Lower leg skin (tissue), 4 donors: ENCODE results near the gene PSD4. TPM values are rescaled to one million over a fixed set of nuclear protein-coding genes. Genes with fewer than 3 reads are reported as not detected.

Source experiments
- DNase-seq, 2 donors: peaks; one replicate each; pipeline ENCODE4 v3.0.0-alpha.2; 2019; ENCODE audit warnings: low spot score in 2 of 2
- H3K4me3 ChIP-seq: fragments of 200-600 bp; sonication (generic); 2 replicates; pipeline ENCODE4 v1.5.1; 2017; ENCODE audit warnings: mild to moderate bottlenecking, low read depth; ENCODE audit not compliant: poor library complexity, severe bottlenecking
- CTCF ChIP-seq, 3 donors: fragments of 450-650 bp; IDR thresholded peaks; one replicate each; pipeline ENCODE4 v1.5.1; 2016; ENCODE audit warnings: antibody characterized with exemption in 3 of 3, mild to moderate bottlenecking in 3 of 3, moderate library complexity in 2 of 3
- POLR2A ChIP-seq, 2 donors: fragments of 450-650 bp; IDR thresholded peaks; one replicate each; pipeline ENCODE4 v1.6.1; 2016 to 2017; ENCODE audit warnings: antibody characterized with exemption in 2 of 2, mild to moderate bottlenecking in 1 of 2, moderate library complexity in 1 of 2
- WGBS, 2 donors: methylation state at CpG; one replicate each; pipeline ENCODE4 v1.1.5; 2018; 5-methylcytosine and 5-hydroxymethylcytosine counted together
- intact Hi-C: fragments of 100-400 bp; cut with DNase I; formaldehyde crosslinking; loops from one replicate; pipeline ENCODE4 v1.15.0; 2023; ENCODE audit warnings: low total_unique reads
- total RNA-seq, 4 donors: library from RNA; depleted of rRNA; stranded (reverse); fragments of >200 nt; gene quantifications; one replicate each; pipeline ENCODE4 v1.1.0, GENCODE V29; 2016

Gene PSD4
- total RNA-seq, 4 donors from 2014 or later, result 58.1 to 99.2 (median 87.6) TPM

GRCh38 chr2:113198048-113198789 lies 24.4 kb downstream of the PSD4 start:
- no peak overlapping the region for H3K4me3 ChIP-seq
- intact Hi-C loops, result loop anchor here (5.0 kb wide), 2 partner anchors 61 to 116 kb away; no protein-coding TSS in a partner anchor
- DNase-seq, result no peak
- no peak for TF ChIP-seq CTCF (IDR thresholded peaks at IDR 0.05)
- no peak for TF ChIP-seq POLR2A (IDR thresholded peaks at IDR 0.05)
- WGBS, 2 donors, result 61 to 77% methylated on average over 24 to 28 of the region's 32 CpGs

- DNase-seq, result peak; percentile 77 to 96
- WGBS, 2 donors, result 1 to 11% methylated on average over 12 to 17 of the region's 79 CpGs
- TF ChIP-seq CTCF (IDR thresholded peaks at IDR 0.05) (peak in 1 of 3 donors; percentile 45), POLR2A (IDR thresholded peaks at IDR 0.05) (no peak)
- intact Hi-C loops, result loop anchor here (5.0 kb wide), 2 partner anchors 62 to 117 kb away; no protein-coding TSS in a partner anchor
- H3K4me3 ChIP-seq, result peak overlapping the region; percentile 60
These were observed 25.2 kb downstream of the PSD4 start for GRCh38 chr2:113198790-113199612.

GRCh38 chr2:113200236-113200635 lies 26.5 kb downstream of the PSD4 start:
- DNase-seq, result no peak
- WGBS, 2 donors, result 90 to 92% methylated on average over 4 of the region's 4 CpGs
- no peak for TF ChIP-seq CTCF (IDR thresholded peaks at IDR 0.05)
- TF ChIP-seq POLR2A (IDR thresholded peaks at IDR 0.05), result no peak
- intact Hi-C loops, result loop anchor here (5.0 kb wide), 1 partner anchor 172 kb away; no protein-coding TSS in a partner anchor
- H3K4me3 ChIP-seq, result no peak overlapping the region

- no peak for DNase-seq
- TF ChIP-seq CTCF (IDR thresholded peaks at IDR 0.05) (no peak), POLR2A (IDR thresholded peaks at IDR 0.05) (no peak)
- intact Hi-C loops, result loop anchor here (5.0 kb wide), 1 partner anchor 171 kb away; no protein-coding TSS in a partner anchor
- WGBS, 2 donors, result 84 to 87% methylated on average over 17 of the region's 17 CpGs
- no peak overlapping the region for H3K4me3 ChIP-seq
These were observed 27.1 kb downstream of the PSD4 start for GRCh38 chr2:113200736-113201490.

- no peak for TF ChIP-seq CTCF (IDR thresholded peaks at IDR 0.05)
- TF ChIP-seq POLR2A (IDR thresholded peaks at IDR 0.05), result no peak
- no peak for DNase-seq
These were observed 27.9 kb downstream of the PSD4 start for GRCh38 chr2:113201496-113202304.

More at GRCh38 chr2:113201496-113202304, 27.9 kb downstream of the PSD4 start:
- intact Hi-C loops, result loop anchor here (5.0 kb wide), 1 partner anchor 171 kb away; no protein-coding TSS in a partner anchor
- H3K4me3 ChIP-seq, result no peak overlapping the region
- 76 to 77% methylated on average over 8 of the region's 8 CpGs for WGBS, 2 donors
